A673 (cell line): ENCODE data around the gene FKBP5.

Experiments used
- CTCF ChIP-seq: fragments of 300-800, 200-600 bp; sonication (generic); conservative IDR thresholded peaks from 2 replicates; pipeline ENCODE4 v1.5.1; 2017; ENCODE audit warnings: low read depth, mild to moderate bottlenecking, antibody characterized with exemption, low read length, moderate library complexity, mixed read lengths
- EZH2 ChIP-seq: fragments of 200-600 bp; sonication (generic); IDR thresholded peaks from 2 replicates; pipeline ENCODE4 v1.6.1; 2017; ENCODE audit warnings: borderline replicate concordance, low read depth, mild to moderate bottlenecking, mixed read lengths, antibody characterized with exemption, low read length; ENCODE audit not compliant: poor library complexity, severe bottlenecking

GRCh38 chr6:35651244-35651643, 37.5 kb downstream of the FKBP5 start:
- TF ChIP-seq EZH2 (no peak), CTCF (no peak)
